Skeletal muscle satellite cell (primary cell): Measurements from ENCODE around the gene HOXD8.

ENCODE experiments used
- H3K27me3 ChIP-seq: 2 replicates; pipeline ENCODE4 v1.7.0; 2013; ENCODE audit warnings: low read length; ENCODE audit not compliant: control insufficient read depth, insufficient read depth
- H3K36me3 ChIP-seq: 2 replicates; pipeline ENCODE4 v1.7.0; 2013; ENCODE audit warnings: mild to moderate bottlenecking, control low read depth, low read length; ENCODE audit not compliant: insufficient read depth
- H3K4me1 ChIP-seq: 2 replicates; pipeline ENCODE4 v1.7.0; 2013; ENCODE audit warnings: low read length; ENCODE audit not compliant: control insufficient read depth, insufficient read depth
- H3K4me2 ChIP-seq: 2 replicates; pipeline ENCODE4 v1.7.0; 2013; ENCODE audit warnings: mild to moderate bottlenecking, low read length
- H3K4me3 ChIP-seq: 2 replicates; pipeline ENCODE4 v1.7.0; 2013; ENCODE audit warnings: low read length
- H3K9ac ChIP-seq: 2 replicates; pipeline ENCODE4 v1.7.0; 2013; ENCODE audit warnings: mild to moderate bottlenecking, low read depth, low read length, moderate library complexity
- H3K9me3 ChIP-seq: replicated peaks from 2 replicates; pipeline ENCODE4 v1.7.0; 2013; ENCODE audit warnings: mild to moderate bottlenecking, control low read depth, low read length

HOXD8 gene

DNA sequence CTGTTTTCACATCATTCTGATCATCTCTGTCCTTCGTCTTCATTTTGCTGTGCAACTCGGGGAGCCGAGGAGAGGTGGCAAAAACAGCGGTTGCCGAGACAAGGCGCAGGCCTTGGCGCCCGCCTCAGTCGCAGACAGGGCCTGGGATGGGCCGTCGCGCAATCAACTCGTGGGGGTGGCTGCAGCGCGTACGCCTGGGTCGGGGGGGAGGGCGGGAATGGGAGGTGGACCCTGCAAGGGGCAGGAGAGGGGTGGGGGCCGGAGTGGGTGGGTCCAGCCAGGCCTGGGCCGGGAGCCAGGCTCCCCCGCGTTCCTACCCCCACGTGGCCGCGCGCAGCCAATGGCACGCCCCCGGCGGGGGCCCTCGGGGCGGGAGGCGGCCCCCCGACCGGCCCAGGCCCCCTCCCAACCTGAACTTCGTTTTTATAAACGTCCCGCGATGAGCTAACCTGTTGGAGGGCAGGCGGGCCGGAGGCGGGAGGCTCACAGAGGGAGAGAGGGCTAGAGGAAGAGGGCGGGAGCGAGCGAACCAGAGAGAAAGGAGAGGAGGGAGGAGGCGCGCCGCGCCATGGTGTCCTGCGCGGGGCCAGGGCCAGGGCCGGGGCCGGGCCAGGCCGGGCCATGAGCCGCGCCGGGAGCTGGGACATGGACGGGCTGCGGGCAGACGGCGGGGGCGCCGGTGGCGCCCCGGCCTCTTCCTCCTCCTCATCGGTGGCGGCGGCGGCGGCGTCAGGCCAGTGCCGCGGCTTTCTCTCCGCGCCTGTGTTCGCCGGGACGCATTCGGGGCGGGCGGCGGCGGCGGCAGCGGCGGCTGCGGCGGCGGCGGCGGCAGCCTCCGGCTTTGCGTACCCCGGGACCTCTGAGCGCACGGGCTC lies 37.0 kb upstream of the HOXD8 start, which contains the start of gene HOXD13:
Gene HOXD13, plus strand, starts transcription at position 452 of the 875 bp plus-strand sequence. Its CDS starts 170 bp downstream, at position 622.
- peaks cover 14% of the 10 kb centered on the region for H3K4me1 ChIP-seq
- H3K36me3 ChIP-seq, result no peaks in the 10 kb centered on the region
- peaks cover 93% of the 10 kb centered on the region for H3K27me3 ChIP-seq
- H3K9ac ChIP-seq, result no peak within 1 kb of the TSS
- H3K9me3 ChIP-seq, result no peaks in the 10 kb centered on the region
- peak within 1 kb of the TSS; percentile 78 for H3K4me2 ChIP-seq
- H3K4me3 ChIP-seq, result peak within 1 kb of the TSS; percentile 60

DNA sequence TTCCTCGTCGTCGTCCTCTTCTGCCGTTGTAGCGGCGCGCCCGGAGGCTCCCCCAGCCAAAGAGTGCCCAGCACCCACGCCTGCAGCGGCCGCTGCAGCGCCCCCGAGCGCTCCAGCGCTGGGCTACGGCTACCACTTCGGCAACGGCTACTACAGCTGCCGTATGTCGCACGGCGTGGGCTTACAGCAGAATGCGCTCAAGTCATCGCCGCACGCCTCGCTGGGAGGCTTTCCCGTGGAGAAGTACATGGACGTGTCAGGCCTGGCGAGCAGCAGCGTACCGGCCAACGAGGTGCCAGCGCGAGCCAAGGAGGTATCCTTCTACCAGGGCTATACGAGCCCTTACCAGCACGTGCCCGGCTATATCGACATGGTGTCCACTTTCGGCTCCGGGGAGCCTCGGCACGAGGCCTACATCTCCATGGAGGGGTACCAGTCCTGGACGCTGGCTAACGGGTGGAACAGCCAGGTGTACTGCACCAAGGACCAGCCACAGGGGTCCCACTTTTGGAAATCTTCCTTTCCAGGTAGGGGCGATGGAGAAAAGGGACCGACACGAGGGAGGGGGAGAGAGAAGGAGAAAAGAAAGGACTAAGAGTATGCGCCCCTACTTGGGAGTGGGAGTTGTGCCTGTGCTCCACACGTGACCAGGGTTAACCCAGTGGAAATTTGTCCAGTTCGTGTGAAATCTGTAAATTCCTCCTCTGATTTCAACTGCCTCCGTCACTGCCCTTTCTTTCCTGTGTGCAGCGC lies 36.2 kb upstream of the HOXD8 start:
- Histone ChIP-seq H3K9me3 (no peaks in the 10 kb centered on the region), H3K4me3 (peak overlapping the region; percentile 60), H3K4me1 (peaks cover 12% of the 10 kb centered on the region), H3K4me2 (peak overlapping the region; percentile 78), H3K27me3 (peaks cover 92% of the 10 kb centered on the region), H3K36me3 (no peaks in the 10 kb centered on the region), H3K9ac (no peak overlapping the region)

DNA sequence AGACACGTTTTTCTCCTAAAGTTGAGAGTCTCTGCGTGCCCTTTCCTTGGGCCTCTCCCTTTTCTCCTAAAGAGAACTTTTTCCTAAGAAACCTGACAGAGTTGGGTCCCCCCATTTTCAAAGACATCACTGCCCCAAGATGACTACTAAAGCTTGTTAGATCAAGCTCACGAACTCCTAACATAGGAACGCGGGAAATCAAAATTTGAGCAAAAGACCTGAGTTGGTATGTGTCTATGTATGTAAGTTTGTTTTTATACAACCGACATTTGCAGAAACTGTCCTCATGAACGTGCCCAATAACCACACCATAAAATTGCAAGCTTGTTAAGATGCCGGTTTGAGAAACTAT lies 35.6 kb upstream of the HOXD8 start:
- H3K9ac ChIP-seq, result no peak overlapping the region
- peaks cover 10% of the 10 kb centered on the region for H3K4me1 ChIP-seq
- no peak overlapping the region for H3K4me3 ChIP-seq
- H3K9me3 ChIP-seq, result no peaks in the 10 kb centered on the region
- H3K4me2 ChIP-seq, result no peak overlapping the region
- H3K27me3 ChIP-seq, result peaks cover 92% of the 10 kb centered on the region
- no peaks in the 10 kb centered on the region for H3K36me3 ChIP-seq

DNA sequence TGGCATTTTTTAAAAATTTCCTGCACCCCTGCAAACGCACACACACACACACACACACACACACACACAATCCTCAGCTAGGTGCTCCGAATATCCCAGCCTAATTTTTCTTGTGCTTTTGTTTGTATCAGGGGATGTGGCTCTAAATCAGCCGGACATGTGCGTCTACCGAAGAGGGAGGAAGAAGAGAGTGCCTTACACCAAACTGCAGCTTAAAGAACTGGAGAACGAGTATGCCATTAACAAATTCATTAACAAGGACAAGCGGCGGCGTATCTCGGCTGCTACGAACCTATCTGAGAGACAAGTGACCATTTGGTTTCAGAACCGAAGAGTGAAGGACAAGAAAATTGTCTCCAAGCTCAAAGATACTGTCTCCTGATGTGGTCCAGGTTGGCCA lies 35.2 kb upstream of the HOXD8 start:
- no peak overlapping the region for H3K4me3 ChIP-seq
- no peak overlapping the region for H3K9ac ChIP-seq
- no peak overlapping the region for H3K4me2 ChIP-seq
- H3K9me3 ChIP-seq, result no peaks in the 10 kb centered on the region
- H3K36me3 ChIP-seq, result no peaks in the 10 kb centered on the region
- H3K4me1 ChIP-seq, result peaks cover 10% of the 10 kb centered on the region
- peaks cover 92% of the 10 kb centered on the region for H3K27me3 ChIP-seq

DNA sequence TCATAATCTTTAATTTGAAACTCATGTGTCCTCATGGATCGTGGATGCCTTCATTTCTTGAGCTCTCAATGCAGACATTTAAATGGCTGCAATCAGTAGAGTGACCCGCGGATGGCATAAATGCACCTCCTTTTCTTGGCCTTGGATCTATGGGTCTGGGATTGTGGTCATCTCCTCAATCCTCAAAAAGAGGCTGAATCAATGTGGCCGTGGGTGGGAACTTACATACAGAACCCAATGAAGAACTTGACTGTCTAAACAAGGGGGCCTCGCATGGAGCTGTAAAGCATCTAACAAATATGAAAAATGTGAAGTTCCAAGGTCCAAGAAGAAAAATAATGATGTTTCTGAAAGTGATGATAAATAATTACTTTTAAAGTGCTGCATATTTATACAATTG lies 34.1 kb upstream of the HOXD8 start:
- Histone ChIP-seq H3K9me3 (no peaks in the 10 kb centered on the region), H3K4me2 (no peak overlapping the region), H3K4me1 (peaks cover 10% of the 10 kb centered on the region)

DNA sequence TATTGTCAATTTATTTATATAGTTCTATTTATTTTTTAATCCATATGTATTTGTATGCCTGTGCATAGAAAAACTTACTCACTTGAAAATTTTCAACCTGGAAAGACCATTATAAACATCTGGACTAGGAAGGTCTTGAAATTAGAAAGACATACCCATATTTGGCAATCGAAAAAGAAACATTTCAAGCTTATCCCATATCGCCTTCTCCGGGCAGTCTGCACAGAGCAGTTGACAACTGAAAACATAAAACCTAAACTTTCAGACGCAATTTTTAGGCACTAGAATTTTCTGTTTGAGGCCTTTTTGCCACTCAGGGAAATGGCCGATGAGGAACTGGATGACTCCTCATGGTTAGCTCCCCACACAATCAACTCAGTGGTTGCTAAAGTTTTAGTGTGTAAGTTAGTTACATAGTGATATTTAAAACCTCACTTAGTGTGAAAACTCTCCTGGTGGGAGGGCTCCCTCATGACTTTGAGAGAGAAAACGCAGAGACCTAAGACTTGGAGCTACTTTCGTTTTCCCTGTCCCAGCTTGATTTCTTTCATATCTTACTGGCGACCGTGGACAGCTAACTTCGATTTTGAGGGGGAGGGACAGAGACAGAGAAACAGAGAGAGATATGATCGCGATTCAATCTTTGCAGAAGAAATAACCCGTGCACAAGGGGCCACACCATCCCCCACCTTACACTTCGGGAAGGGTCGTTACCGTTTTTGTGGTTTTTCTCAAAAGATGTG lies 33.1 kb upstream of the HOXD8 start:
- peak overlapping the region; percentile 87 for H3K4me2 ChIP-seq
- no peaks in the 10 kb centered on the region for H3K36me3 ChIP-seq
- no peak overlapping the region for H3K9ac ChIP-seq
- no peaks in the 10 kb centered on the region for H3K9me3 ChIP-seq
- peaks cover 92% of the 10 kb centered on the region for H3K27me3 ChIP-seq
- peaks cover 10% of the 10 kb centered on the region for H3K4me1 ChIP-seq
- H3K4me3 ChIP-seq, result peak overlapping the region; percentile 70

More for the DNA sequence above, 34.1 kb upstream of the HOXD8 start:
- no peaks in the 10 kb centered on the region for H3K36me3 ChIP-seq
- H3K27me3 ChIP-seq, result peaks cover 92% of the 10 kb centered on the region
- H3K4me3 ChIP-seq, result no peak overlapping the region
- no peak overlapping the region for H3K9ac ChIP-seq

DNA sequence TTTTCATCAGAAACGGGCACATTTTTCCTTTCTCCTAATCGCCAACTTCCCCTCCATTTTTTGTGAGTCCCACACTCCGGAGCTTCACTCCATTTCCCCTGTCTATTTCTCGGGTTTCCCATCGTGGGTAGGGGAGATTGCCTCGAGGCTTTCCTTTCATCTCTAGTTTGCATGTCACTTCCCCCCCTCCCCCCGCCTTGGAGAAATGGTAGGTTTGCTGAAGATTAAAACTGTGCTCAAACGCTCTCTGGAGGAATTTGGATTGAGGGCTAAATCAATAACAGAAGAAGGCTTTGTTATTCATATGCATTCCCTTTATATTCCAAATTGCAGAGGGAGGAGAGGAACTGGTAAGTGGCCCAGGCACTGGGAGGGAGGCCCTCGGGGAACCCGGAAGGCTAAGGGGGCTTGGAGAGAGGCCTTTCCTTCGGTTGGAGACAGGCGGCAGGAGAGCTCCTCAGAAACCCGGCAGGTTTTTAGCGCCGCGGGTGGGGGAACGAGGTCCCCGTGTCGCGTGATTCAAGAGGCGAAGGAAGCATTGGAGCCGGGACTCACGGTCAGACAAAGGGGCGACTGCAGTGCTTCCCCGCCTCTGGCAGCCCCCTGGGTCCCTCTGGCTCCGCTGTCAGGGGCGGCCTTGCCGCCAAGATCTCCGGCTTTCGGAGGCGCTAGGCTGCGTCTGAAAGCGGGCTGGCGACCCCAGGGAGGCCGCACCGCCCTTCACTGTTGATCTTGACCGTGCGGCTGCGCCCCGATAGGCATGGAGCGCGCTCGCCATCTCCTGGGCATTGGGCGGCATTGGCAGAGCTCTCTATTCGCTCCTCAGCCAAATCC lies 32.3 kb upstream of the HOXD8 start:
- no peaks in the 10 kb centered on the region for H3K9me3 ChIP-seq
- no peak overlapping the region for H3K9ac ChIP-seq
- peak overlapping the region; percentile 87 for H3K4me2 ChIP-seq
- no peaks in the 10 kb centered on the region for H3K36me3 ChIP-seq
- H3K4me3 ChIP-seq, result peak overlapping the region; percentile 70
- H3K27me3 ChIP-seq, result peaks cover 92% of the 10 kb centered on the region
- peaks cover 10% of the 10 kb centered on the region for H3K4me1 ChIP-seq

DNA sequence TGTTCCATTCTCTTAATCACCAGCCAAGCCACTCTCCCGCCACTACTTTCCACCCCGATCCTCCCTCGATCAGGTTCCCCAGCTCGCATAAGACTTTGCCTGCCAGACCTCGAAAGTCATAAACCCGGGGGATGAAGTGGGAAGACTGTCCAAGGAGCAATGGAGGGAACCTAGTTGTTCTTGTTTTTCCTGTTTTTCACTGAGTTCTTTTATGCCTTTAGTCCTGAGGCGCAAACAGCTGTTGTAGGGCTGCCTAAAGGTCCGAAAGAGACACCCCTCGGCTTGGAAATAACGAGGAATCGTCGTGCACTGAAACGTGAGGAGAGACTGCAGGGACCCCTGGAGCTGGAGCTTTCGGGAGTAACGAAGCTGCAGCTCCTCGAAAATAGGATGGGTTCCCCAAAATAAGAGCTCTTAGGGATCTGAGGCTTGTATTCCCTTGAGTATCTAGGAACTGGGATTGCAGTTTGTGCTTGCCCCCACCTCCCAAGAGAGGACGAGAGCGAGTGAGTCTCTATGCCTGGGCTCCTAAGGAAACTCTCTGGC lies 31.6 kb upstream of the HOXD8 start:
- peak overlapping the region; percentile 87 for H3K4me2 ChIP-seq
- peaks cover 99% of the 10 kb centered on the region for H3K27me3 ChIP-seq
- no peaks in the 10 kb centered on the region for H3K36me3 ChIP-seq
- no peak overlapping the region for H3K4me3 ChIP-seq
- H3K9me3 ChIP-seq, result no peaks in the 10 kb centered on the region
- H3K4me1 ChIP-seq, result peaks cover 10% of the 10 kb centered on the region
- no peak overlapping the region for H3K9ac ChIP-seq

DNA sequence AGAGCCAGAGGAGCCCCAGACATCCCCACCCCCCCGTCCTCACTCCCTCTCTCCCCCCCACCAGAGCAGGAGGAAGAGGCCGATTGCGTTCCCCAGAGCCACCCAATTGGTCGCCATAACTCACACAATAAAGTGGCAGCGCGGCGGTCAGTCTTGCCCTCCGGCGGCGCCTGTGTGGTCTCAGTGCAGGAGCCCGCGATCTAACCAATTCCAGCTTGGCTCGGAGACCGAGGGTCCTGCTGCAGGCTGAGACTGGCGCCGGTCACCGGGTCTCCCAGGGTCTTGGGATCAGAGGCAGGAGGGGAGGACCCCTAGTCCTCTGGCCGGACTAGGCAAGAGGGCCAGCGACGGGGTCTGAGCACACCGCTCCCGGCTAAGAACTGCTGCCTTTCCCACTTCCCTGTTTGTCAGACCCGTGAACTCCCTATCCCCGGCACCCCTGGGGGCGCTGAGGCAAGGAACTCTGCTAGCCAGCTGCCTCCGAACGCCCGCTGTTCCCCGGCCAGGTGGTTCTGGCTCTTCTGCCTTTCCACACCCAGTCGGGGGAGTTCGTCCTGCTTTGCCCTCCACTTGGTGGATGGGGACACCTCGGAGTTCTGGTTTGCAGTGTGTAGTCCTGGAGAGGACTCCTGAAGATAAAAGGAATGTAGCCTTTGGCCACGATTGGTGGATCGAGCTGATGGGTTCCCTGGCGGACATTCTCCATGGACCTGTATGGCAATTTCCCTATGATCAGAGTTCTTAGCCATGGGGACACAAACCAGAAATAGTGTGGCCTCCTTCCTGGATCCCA lies 30.9 kb upstream of the HOXD8 start:
- Histone ChIP-seq H3K27me3 (peaks cover 99% of the 10 kb centered on the region), H3K36me3 (no peaks in the 10 kb centered on the region), H3K4me1 (peaks cover 6% of the 10 kb centered on the region), H3K4me2 (no peak overlapping the region), H3K4me3 (no peak overlapping the region), H3K9me3 (no peaks in the 10 kb centered on the region), H3K9ac (no peak overlapping the region)

DNA sequence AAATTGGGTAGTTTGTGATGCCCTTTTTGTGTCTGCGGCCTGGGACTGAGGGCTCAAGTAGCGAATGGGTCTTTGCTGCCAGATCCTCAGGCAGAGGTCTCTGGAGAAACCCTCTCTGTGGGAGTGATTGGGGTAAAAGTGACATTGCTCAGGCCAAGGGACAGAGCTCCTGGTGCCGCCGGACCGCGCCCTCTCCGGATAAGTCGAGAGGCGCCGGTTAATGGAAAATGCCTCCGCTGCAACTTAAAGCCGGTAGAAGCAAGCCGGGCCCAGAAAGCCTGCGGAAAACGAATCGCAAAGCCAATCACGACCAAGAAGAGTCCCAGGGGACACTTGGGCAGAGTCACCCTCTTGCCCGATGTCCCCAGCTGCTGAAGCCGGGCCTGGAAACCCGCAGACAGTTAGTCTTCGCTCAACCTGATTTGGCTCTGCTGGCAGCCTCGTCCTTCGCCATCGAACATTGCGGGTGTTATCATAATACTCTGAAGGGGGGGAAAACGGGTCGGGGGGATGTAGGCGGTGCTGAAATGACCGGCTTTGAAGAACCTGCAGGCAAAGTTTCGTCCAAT lies 30.3 kb upstream of the HOXD8 start:
- Histone ChIP-seq H3K4me1 (peaks cover 10% of the 10 kb centered on the region), H3K9ac (no peak overlapping the region), H3K36me3 (no peaks in the 10 kb centered on the region), H3K4me3 (no peak overlapping the region), H3K9me3 (no peaks in the 10 kb centered on the region), H3K27me3 (peaks cover 99% of the 10 kb centered on the region), H3K4me2 (no peak overlapping the region)
